Activated naive CD8-positive, alpha-beta T cell treated with anti-CD3 and anti-CD28 coated beads, Interleukin-2, amount 50 U/mL, for 24 hours (primary cell): Measurements from ENCODE around the gene MLIP.

Experiments
- ATAC-seq: fragments of 150-1000 bp; cut with Tn5 transposase; one replicate; pipeline ENCODE4 v1.10.0; 2021
- DNase-seq: peaks from one replicate; pipeline ENCODE4 v3.0.0; 2021
- H3K27ac Mint-ChIP-seq: one replicate; pipeline ENCODE4 v1.8.0; 2021; ENCODE audit warnings: mild to moderate bottlenecking, mixed read lengths
- H3K27me3 Mint-ChIP-seq: one replicate; pipeline ENCODE4 v1.8.0; 2021; ENCODE audit warnings: mixed read lengths
- H3K36me3 Mint-ChIP-seq: one replicate; pipeline ENCODE4 v1.8.0; 2021; ENCODE audit warnings: low read depth, mixed read lengths
- H3K4me1 Mint-ChIP-seq: one replicate; pipeline ENCODE4 v1.8.0; 2021; ENCODE audit warnings: mixed read lengths
- H3K4me3 Mint-ChIP-seq: one replicate; pipeline ENCODE4 v1.8.0; 2021; ENCODE audit warnings: mild to moderate bottlenecking, moderate library complexity, mixed read lengths
- H3K9me3 Mint-ChIP-seq: one replicate; pipeline ENCODE4 v1.8.0; 2021; ENCODE audit warnings: mixed read lengths

MLIP gene

GRCh38 chr6:54140811-54141210 is 29.6 kb downstream of the MLIP start:
- Mint-ChIP-seq H3K27ac (no peak overlapping the region), H3K4me3 (no peak overlapping the region), H3K4me1 (no peaks in the 10 kb centered on the region), H3K36me3 (no peaks in the 10 kb centered on the region), H3K9me3 (no peaks in the 10 kb centered on the region), H3K27me3 (no peaks in the 10 kb centered on the region)
- no peak for DNase-seq
- no peak for ATAC-seq

DNA sequence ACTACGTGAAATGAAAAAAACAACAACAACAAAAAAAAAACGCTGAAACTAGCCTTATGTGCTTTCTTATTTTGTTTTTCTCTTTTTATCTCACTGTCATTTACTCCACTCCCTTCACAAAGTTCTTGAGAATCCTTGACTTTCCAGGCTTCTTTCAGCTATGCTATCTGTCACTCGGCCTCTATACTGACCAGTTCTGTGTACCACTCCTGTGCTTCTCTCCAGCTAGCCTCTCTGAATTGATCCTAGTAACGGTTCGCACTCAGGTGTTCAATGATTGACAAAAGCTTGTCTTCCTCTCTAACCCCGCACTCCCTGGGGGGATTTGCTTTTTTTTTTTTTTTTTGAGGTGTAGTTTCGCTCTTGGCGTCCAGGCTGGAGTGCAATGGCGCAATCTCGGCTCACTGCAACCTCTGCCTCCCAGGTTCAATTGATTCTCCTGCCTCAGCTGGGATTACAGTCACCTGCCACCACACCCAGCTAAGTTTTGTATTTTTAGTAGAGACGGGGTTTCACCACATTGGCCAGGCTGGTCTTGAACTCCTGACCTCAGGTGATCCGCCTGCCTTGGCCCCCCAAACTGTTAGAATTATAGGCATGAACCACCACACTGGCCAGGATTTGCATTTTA is 31.8 kb downstream of the MLIP start:
- ATAC-seq, result no peak
- no peak for DNase-seq
- H3K36me3 Mint-ChIP-seq, result no peaks in the 10 kb centered on the region

DNA sequence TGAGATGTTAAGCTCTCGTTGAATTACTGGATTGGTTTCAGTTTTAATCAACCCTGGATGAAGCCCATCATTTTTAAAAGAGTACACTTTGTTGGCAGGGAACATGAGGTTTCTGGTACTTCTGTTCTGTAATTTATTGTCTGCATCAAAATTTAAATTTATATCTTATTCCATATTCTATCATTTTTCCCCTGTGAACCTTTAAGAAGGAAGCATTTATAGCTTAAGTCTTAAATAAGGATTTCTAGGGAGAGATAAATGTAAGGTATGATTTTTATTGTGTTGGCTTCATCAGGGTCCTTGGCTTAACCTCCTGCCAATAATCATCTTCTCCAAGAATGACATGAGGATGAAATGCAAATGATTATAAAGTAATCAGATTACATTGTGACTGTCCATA is 40.6 kb downstream of the MLIP start:
- ATAC-seq (no peak), DNase-seq (no peak)
- peaks cover 5% of the 10 kb centered on the region for H3K9me3 Mint-ChIP-seq
- H3K27ac Mint-ChIP-seq, result no peak overlapping the region
- no peaks in the 10 kb centered on the region for H3K36me3 Mint-ChIP-seq
- no peak overlapping the region for H3K4me3 Mint-ChIP-seq
- no peaks in the 10 kb centered on the region for H3K27me3 Mint-ChIP-seq
- no peaks in the 10 kb centered on the region for H3K4me1 Mint-ChIP-seq

More for the DNA sequence above, 31.8 kb downstream of the MLIP start:
- Mint-ChIP-seq H3K9me3 (no peaks in the 10 kb centered on the region), H3K4me1 (no peaks in the 10 kb centered on the region), H3K27me3 (no peaks in the 10 kb centered on the region), H3K27ac (no peak overlapping the region), H3K4me3 (no peak overlapping the region)

GRCh38 chr6:54156650-54157250 is 45.5 kb downstream of the MLIP start:
- no peak overlapping the region for H3K27ac Mint-ChIP-seq

GRCh38 chr6:54157405-54157804 is 46.2 kb downstream of the MLIP start:
- DNase-seq, result no peak
- Mint-ChIP-seq H3K27ac (no peak overlapping the region), H3K36me3 (no peaks in the 10 kb centered on the region), H3K4me3 (no peak overlapping the region), H3K27me3 (no peaks in the 10 kb centered on the region), H3K9me3 (peaks cover under 1% of the 10 kb centered on the region), H3K4me1 (no peaks in the 10 kb centered on the region)
- ATAC-seq, result no peak

More at GRCh38 chr6:54156650-54157250, 45.5 kb downstream of the MLIP start:
- no peak overlapping the region for H3K4me3 Mint-ChIP-seq
- DNase-seq (no peak), ATAC-seq (no peak)
- H3K9me3 Mint-ChIP-seq, result peaks cover 5% of the 10 kb centered on the region
- H3K27me3 Mint-ChIP-seq, result no peaks in the 10 kb centered on the region
- no peaks in the 10 kb centered on the region for H3K4me1 Mint-ChIP-seq
- no peaks in the 10 kb centered on the region for H3K36me3 Mint-ChIP-seq

DNA sequence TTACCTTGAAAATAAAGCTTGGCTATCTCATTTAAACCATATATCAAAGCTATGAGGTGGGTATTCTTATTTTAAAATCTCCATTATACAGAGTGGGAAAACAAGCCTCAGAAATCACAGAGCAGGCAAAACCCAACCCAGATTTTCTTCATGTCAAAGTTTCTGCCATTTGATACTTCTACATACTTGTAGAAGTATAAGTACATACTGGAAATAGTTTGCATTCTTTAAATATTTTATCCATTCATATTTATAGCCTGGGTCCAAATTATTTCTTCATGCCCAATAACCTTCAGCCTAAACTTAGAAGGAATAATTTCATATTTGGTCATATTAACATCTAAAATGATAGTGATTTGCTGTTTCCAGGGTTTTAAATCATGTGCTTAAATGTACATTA is 61.8 kb downstream of the MLIP start:
- Mint-ChIP-seq H3K27me3 (no peaks in the 10 kb centered on the region), H3K4me3 (no peak overlapping the region), H3K9me3 (peaks cover 3% of the 10 kb centered on the region), H3K27ac (no peak overlapping the region), H3K36me3 (no peaks in the 10 kb centered on the region), H3K4me1 (no peaks in the 10 kb centered on the region)
- DNase-seq (no peak), ATAC-seq (no peak)

DNA sequence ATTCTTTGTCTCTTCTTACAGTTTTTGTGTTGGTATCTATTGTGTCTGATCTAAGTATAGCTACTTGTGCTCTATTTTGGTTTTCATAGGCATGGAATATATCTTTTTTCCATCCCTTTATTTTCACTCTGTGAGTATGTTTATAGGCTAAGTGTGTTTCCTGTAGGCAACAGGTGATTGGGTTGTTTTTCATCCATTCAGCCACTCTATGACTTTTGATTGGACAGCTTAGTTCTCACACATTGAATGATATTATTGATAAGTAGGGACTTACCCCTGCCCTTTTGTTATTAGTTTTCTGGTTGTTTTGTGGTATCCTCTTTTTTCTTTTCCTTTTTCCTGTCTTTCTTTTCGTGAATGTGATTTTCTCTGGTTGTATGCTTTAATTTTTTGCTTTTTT is 67.9 kb downstream of the MLIP start:
- H3K9me3 Mint-ChIP-seq, result no peaks in the 10 kb centered on the region

DNA sequence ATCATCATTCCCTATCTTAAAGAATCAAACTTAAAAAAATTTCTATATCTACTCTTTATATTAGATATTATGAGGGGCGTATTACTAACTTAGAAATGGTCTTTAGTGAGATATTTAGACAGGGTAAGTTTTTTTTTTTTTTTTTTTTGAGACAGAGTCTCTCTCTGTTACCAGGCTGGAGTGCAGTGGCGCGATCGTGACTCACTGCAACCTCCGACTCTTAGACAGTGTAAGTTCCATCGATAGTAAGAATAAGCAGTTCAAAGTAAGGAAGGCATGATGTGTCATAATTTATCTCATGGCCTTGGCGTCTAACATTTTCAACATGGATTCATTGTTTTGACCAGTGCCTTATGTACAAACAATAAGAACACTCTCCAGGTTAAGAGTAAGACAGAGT is 72.4 kb downstream of the MLIP start:
- DNase-seq, result no peak
- no peak for ATAC-seq
- Mint-ChIP-seq H3K36me3 (no peaks in the 10 kb centered on the region), H3K9me3 (no peaks in the 10 kb centered on the region), H3K27ac (no peak overlapping the region), H3K4me1 (no peaks in the 10 kb centered on the region), H3K4me3 (no peak overlapping the region), H3K27me3 (no peaks in the 10 kb centered on the region)

More for the DNA sequence above, 67.9 kb downstream of the MLIP start:
- H3K36me3 Mint-ChIP-seq, result no peaks in the 10 kb centered on the region
- no peak overlapping the region for H3K4me3 Mint-ChIP-seq
- no peaks in the 10 kb centered on the region for H3K4me1 Mint-ChIP-seq
- DNase-seq (no peak), ATAC-seq (no peak)
- H3K27ac Mint-ChIP-seq, result no peak overlapping the region
- no peaks in the 10 kb centered on the region for H3K27me3 Mint-ChIP-seq

- no peak for DNase-seq
- no peak overlapping the region for H3K4me3 Mint-ChIP-seq
- H3K27ac Mint-ChIP-seq, result no peak overlapping the region
- H3K36me3 Mint-ChIP-seq, result no peaks in the 10 kb centered on the region
- no peaks in the 10 kb centered on the region for H3K27me3 Mint-ChIP-seq
- H3K4me1 Mint-ChIP-seq, result no peaks in the 10 kb centered on the region
- H3K9me3 Mint-ChIP-seq, result no peaks in the 10 kb centered on the region
- no peak for ATAC-seq
These were observed 74.6 kb downstream of the MLIP start for GRCh38 chr6:54185885-54186284.

- Mint-ChIP-seq H3K4me1 (no peaks in the 10 kb centered on the region), H3K27me3 (no peaks in the 10 kb centered on the region), H3K36me3 (no peaks in the 10 kb centered on the region), H3K27ac (no peak overlapping the region), H3K4me3 (no peak overlapping the region), H3K9me3 (peaks cover 4% of the 10 kb centered on the region)
- ATAC-seq (no peak), DNase-seq (no peak)
These were observed 77.6 kb downstream of the MLIP start for GRCh38 chr6:54188846-54189245.

DNA sequence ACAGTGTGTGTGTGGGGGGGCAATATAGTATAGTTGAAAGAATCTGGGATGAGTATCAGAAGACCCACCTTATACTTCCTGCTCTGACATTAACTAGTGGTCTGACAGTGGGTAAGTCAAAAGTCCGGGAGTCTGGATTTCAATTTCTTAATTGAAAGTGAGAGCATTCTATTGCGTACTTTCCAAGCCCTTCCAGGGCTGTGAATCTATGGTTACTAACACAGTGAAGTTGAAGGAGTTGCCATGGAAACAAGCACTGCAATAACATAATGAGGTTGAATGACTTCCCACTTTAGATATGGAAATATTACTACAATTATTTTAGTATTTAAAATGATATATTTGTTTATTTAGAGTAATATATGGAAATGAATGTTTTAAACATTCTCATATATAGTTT is 80.2 kb downstream of the MLIP start:
- Mint-ChIP-seq H3K4me1 (no peaks in the 10 kb centered on the region), H3K36me3 (no peaks in the 10 kb centered on the region), H3K9me3 (peaks cover 9% of the 10 kb centered on the region), H3K4me3 (no peak overlapping the region), H3K27me3 (no peaks in the 10 kb centered on the region), H3K27ac (no peak overlapping the region)
- ATAC-seq, result no peak
- DNase-seq, result no peak

DNA sequence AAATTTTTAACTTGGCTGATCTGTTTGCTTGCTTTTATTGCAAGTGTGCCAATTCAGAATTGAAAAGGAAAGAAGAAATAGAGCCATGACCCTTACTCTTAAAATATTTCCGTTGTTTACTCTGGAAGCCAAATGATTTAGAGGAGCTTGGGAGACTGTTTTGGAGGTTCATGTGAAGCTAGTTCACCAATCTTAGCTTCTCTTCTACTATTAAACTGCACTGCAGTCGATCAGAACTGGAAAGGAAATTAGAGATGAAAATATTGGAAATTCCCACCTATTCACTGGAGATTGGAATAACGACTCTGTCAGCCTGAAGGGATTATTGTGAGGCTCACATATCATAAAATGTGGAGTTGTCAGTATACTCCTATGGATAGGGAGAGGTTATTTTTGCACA is 81.8 kb downstream of the MLIP start:
- ATAC-seq, result no peak
- no peaks in the 10 kb centered on the region for H3K4me1 Mint-ChIP-seq
- no peak overlapping the region for H3K4me3 Mint-ChIP-seq
- no peak overlapping the region for H3K27ac Mint-ChIP-seq
- DNase-seq, result no peak
- H3K36me3 Mint-ChIP-seq, result no peaks in the 10 kb centered on the region
- H3K9me3 Mint-ChIP-seq, result peaks cover 14% of the 10 kb centered on the region
- H3K27me3 Mint-ChIP-seq, result no peaks in the 10 kb centered on the region

- no peaks in the 10 kb centered on the region for H3K36me3 Mint-ChIP-seq
- ATAC-seq (no peak), DNase-seq (no peak)
- no peaks in the 10 kb centered on the region for H3K4me1 Mint-ChIP-seq
- no peak overlapping the region for H3K27ac Mint-ChIP-seq
- H3K9me3 Mint-ChIP-seq, result peaks cover 14% of the 10 kb centered on the region
- H3K27me3 Mint-ChIP-seq, result no peaks in the 10 kb centered on the region
- no peak overlapping the region for H3K4me3 Mint-ChIP-seq
These were observed 82.3 kb downstream of the MLIP start for GRCh38 chr6:54193560-54193959.

DNA sequence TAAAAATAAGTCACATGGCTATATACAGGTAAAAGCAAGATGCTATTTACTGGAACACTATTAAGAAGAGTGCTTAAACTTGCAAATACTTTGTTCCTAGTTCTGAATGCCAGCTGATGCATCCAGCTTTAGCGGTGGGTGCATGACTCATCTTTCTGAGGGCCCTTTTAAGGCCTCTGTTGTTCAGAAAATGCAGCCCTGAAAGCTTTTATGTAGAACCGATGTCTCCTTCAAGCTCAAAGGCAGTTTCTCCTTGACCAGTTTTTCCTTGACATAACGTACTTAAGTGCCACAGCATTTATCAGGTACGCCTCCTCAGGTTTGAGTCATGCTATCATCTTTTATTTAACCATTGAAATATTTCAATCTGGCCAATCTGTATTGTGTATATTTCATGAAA is 82.8 kb downstream of the MLIP start:
- no peak overlapping the region for H3K4me3 Mint-ChIP-seq
- peaks cover 14% of the 10 kb centered on the region for H3K9me3 Mint-ChIP-seq
- no peaks in the 10 kb centered on the region for H3K27me3 Mint-ChIP-seq
- H3K36me3 Mint-ChIP-seq, result no peaks in the 10 kb centered on the region
- no peaks in the 10 kb centered on the region for H3K4me1 Mint-ChIP-seq
- DNase-seq, result no peak
- no peak for ATAC-seq
- H3K27ac Mint-ChIP-seq, result no peak overlapping the region

- Mint-ChIP-seq H3K27me3 (no peaks in the 10 kb centered on the region), H3K9me3 (peaks cover 14% of the 10 kb centered on the region), H3K36me3 (no peaks in the 10 kb centered on the region), H3K27ac (no peak overlapping the region), H3K4me3 (no peak overlapping the region), H3K4me1 (no peaks in the 10 kb centered on the region)
- DNase-seq (no peak), ATAC-seq (no peak)
These were observed 84.4 kb downstream of the MLIP start for GRCh38 chr6:54195637-54196036.

DNA sequence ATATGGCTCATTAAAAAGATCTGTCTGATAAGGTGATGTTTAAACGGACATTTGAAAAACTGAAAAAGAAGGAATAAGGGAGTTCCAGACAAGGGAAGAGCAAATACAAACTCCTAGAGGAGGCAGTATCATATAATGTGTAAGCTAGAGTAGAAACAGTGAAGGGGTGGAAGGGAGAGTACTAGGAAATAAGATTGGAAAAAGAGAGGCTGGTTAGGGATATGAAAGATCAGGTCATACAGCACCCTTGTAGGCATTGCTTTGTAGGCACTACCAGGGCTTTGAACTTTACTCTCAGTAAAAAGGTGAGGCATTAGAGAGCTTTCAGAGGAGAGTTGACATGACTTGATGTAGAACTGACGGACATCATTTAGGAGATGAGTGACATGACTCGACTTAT is 85.7 kb downstream of the MLIP start:
- DNase-seq (no peak), ATAC-seq (no peak)
- no peaks in the 10 kb centered on the region for H3K27me3 Mint-ChIP-seq
- peaks cover 14% of the 10 kb centered on the region for H3K9me3 Mint-ChIP-seq
- no peak overlapping the region for H3K27ac Mint-ChIP-seq
- no peak overlapping the region for H3K4me3 Mint-ChIP-seq
- H3K4me1 Mint-ChIP-seq, result no peaks in the 10 kb centered on the region
- H3K36me3 Mint-ChIP-seq, result no peaks in the 10 kb centered on the region
